ENCODE data around the gene CENPB. TPM values are rescaled to one million over a fixed set of nuclear protein-coding genes. Genes with fewer than 3 reads are reported as not detected.

Gene CENPB
- total RNA-seq, 4 donors from 2014 or later: 39.8 to 61.9 (median 47.0) TPM

DNA sequence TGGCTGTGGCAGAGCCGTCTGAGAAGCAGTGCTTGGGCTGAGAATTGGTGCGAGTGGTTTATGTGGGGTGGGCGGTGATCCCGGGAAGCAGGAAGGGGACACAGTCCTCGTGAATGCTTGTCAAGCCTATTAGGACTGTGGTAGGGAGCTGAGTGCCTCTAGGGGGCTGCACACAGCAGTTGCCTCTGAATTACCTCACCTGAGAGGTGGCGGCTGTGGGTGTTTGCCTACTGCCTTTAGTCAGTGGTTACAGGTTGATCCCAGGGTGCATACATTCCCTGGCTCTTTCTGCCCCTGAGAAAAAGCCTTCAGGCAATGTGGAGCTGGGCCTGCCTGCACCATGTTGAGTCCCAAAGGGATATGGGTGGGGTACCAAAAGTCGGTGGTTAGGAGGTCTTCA is 39.0 kb upstream of the CENPB start:
- no peak overlapping the region for H3K27ac ChIP-seq
- TF ChIP-seq, protein P1, sequence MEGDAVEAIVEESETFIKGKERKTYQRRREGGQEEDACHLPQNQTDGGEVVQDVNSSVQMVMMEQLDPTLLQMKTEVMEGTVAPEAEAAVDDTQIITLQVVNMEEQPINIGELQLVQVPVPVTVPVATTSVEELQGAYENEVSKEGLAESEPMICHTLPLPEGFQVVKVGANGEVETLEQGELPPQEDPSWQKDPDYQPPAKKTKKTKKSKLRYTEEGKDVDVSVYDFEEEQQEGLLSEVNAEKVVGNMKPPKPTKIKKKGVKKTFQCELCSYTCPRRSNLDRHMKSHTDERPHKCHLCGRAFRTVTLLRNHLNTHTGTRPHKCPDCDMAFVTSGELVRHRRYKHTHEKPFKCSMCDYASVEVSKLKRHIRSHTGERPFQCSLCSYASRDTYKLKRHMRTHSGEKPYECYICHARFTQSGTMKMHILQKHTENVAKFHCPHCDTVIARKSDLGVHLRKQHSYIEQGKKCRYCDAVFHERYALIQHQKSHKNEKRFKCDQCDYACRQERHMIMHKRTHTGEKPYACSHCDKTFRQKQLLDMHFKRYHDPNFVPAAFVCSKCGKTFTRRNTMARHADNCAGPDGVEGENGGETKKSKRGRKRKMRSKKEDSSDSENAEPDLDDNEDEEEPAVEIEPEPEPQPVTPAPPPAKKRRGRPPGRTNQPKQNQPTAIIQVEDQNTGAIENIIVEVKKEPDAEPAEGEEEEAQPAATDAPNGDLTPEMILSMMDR (IDR thresholded peaks at IDR 0.05): no peak
- no peak for TF ChIP-seq POLR2A (IDR thresholded peaks at IDR 0.05)
- H3K27me3 ChIP-seq: no peaks in the 10 kb centered on the region
- H3K9me3 ChIP-seq: no peaks in the 10 kb centered on the region
- no peak for DNase-seq
- H3K4me1 ChIP-seq: peaks cover 0 to 5% (median 3%) of the 10 kb centered on the region in 4 donors
- H3K36me3 ChIP-seq: peaks cover 0 to 56% (median 0%) of the 10 kb centered on the region in 3 donors
- H3K4me3 ChIP-seq: no peak overlapping the region

DNA sequence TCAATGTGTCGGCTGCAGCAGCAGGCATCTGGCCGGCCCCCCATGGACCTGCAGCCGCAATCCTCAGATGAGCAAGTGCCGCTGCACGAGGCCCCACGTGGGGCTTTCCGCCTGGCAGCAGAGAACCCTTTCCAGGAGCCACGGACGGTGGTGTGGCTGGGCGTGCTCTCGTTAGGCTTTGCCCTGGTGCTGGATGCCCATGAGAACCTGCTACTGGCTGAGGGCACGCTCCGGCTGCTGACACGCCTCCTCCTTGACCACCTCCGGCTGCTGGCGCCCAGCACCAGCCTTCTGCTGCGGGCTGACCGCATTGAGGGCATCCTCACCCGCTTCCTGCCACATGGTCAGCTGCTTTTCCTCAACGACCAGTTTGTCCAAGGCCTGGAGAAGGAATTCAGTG is 37.3 kb upstream of the CENPB start:
- no peak overlapping the region for H3K27ac ChIP-seq
- no peak overlapping the region for H3K4me3 ChIP-seq
- no peak for TF ChIP-seq POLR2A (IDR thresholded peaks at IDR 0.05)
- TF ChIP-seq, protein P1 (IDR thresholded peaks at IDR 0.05): no peak
- no peaks in the 10 kb centered on the region for H3K27me3 ChIP-seq
- no peaks in the 10 kb centered on the region for H3K9me3 ChIP-seq
- peaks cover 0 to 48% (median 0%) of the 10 kb centered on the region in 3 donors for H3K36me3 ChIP-seq
- no peak for DNase-seq
- H3K4me1 ChIP-seq: peaks cover 0 to 12% (median 6%) of the 10 kb centered on the region in 4 donors

DNA sequence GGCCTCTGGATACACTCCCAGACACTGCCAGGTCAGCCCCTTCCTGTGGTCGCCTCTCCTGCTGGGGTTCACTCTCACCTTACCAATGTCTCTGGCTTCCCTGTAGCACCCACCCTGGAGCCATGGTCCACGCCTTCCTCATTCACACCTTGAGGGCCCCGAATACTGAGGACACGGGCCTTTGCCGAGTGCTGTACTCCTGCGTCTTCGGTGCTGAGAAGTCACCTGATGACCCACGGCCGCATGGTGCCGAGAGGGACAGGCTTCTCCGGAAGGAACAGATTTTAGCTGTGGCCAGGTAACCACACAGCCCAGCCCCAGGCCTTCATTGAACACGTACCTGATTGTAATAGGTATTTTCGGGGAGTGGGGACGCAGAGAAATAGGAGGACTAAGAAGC is 35.5 kb upstream of the CENPB start:
- Histone ChIP-seq H3K27ac (no peak overlapping the region), H3K9me3 (no peaks in the 10 kb centered on the region), H3K4me3 (no peak overlapping the region), H3K27me3 (no peaks in the 10 kb centered on the region), H3K4me1 (peaks cover 0 to 12% (median 6%) of the 10 kb centered on the region in 4 donors), H3K36me3 (peaks cover 0 to 39% (median 0%) of the 10 kb centered on the region in 3 donors)
- TF ChIP-seq POLR2A (IDR thresholded peaks at IDR 0.05): no peak
- TF ChIP-seq, protein P1 (IDR thresholded peaks at IDR 0.05): no peak
- no peak for DNase-seq

DNA sequence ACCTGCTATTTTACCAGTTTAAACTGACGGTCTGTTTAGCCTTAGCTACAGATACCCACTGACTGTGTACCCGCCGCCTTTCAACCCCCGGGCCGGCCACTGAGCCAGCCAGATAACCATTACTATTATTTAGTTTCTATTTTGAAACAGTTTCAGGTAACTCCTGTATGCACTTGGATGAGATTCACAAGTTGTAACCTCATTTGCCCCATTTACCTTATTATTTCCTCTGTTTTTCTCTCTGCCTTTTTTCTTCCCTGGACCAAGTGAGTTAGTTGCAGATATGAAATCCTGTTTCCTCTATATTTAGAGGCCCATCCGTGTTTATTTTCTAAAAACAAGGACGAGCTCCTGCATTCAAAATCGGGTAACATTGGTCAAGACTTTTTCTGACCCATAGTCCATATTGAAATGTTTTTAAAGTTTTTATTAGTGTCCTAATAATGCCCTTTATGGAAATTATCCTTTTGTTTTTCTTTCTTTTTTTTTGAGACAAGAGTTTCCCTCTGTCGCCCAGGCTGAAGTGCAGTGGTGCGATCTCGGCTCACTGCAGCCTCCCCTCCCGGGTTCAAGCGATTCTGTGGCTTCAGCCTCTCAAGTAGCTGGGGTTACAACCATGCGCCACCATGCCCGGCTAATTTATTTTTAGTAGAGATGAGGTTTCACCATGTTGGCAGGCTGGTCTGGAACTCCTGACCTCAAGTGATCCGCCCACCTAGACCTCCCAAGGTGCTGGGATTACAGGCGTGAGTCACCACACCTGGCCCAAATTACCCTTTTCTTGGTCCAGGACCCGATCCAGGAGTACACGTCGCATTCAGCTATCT is 34.6 kb upstream of the CENPB start:
- peak overlapping the region; percentile 93 to 99 (median 96) for H3K27ac ChIP-seq
- no peaks in the 10 kb centered on the region for H3K9me3 ChIP-seq
- no peaks in the 10 kb centered on the region for H3K27me3 ChIP-seq
- DNase-seq: no peak
- TF ChIP-seq, protein P1 (IDR thresholded peaks at IDR 0.05): peak in 1 of 6 experiments; percentile 3
- TF ChIP-seq POLR2A (IDR thresholded peaks at IDR 0.05): no peak
- peak overlapping the region; percentile 60 to 93 (median 70) for H3K4me3 ChIP-seq
- H3K4me1 ChIP-seq: peaks cover 0 to 12% (median 6%) of the 10 kb centered on the region in 4 donors
- peaks cover 0 to 36% (median 0%) of the 10 kb centered on the region in 3 donors for H3K36me3 ChIP-seq

DNA sequence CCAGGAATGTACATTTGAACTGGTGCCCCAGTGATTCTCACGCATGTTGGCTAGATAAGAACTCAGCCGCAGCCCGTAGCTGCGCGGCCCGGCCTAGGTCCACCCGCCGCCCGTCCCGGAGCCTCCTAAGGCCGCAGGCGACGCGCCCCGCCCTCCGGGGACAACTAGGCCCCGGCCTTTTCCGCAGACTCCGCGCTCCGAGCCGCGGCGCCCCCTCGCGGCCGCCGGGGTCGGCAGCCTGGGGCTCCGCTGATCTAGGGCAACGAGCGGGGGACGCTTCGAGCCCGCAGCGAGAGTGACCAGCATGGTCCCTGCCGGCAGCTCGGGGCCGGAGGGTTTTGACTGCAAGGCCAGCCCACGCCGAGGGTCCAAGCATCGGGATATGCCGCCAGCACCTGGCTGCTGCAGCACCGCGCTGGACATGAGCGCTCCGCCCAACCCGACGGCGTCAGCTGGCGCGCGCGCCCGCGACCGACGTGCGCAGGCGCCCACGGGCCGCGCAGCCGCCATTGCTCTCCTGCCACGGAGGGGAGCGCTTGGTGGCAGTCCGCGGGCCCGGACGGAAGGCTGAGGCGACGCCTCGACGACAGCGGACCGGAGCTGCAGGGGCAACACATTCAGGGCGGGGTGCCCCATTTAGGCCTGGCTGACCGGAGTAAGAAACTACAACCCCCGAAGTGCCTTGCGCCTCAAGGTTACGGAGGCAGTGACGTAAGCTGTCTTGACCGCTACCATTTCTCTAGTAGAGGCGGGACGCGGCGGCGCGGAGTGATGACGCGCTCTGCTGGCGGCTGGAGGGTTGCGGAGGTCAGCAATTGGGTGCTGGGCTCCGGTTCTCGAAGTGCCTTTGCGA is 33.7 kb upstream of the CENPB start, which contains the start of gene AP5S1:
AP5S1 (plus strand) TSS at position 500 of the 853 bp plus-strand sequence. CDS start 1,571 bp downstream, outside the sequence.
- TF ChIP-seq, protein P1 (IDR thresholded peaks at IDR 0.05): peak; percentile 95 to 100 (median 100)
- TF ChIP-seq POLR2A (IDR thresholded peaks at IDR 0.05): peak; percentile 60 to 78
- H3K4me3 ChIP-seq: peak within 1 kb of the TSS; percentile 60 to 93 (median 70)
- H3K27me3 ChIP-seq: no peaks in the 10 kb centered on the region
- H3K4me1 ChIP-seq: peaks cover 0 to 12% (median 6%) of the 10 kb centered on the region in 4 donors
- H3K36me3 ChIP-seq: peaks cover 0 to 32% (median 0%) of the 10 kb centered on the region in 3 donors
- H3K27ac ChIP-seq: peak within 1 kb of the TSS; percentile 93 to 99 (median 96)
- no peaks in the 10 kb centered on the region for H3K9me3 ChIP-seq
- DNase-seq: peak; percentile 98 to 99 (median 99)
